HepG2 (cell line): Measurements from ENCODE around the gene CTNND1. TPM values are rescaled to one million over a fixed set of nuclear protein-coding genes. Genes with fewer than 3 reads are reported as not detected.

Source experiments
- ARNTL ChIP-seq: sonication (generic); formaldehyde crosslinking; IDR thresholded peaks from 2 replicates; pipeline ENCODE4 v1.4.0; 2020; ENCODE audit warnings: mild to moderate bottlenecking, missing genetic modification reagents
- CTCF ChIP-seq: sonication (generic); formaldehyde crosslinking; IDR thresholded peaks from 2 replicates; pipeline ENCODE4 v1.5.0; 2020; ENCODE audit warnings: mild to moderate bottlenecking, missing genetic modification reagents, moderate library complexity
- GZF1 ChIP-seq: sonication (generic); formaldehyde crosslinking; IDR thresholded peaks from 2 replicates; pipeline ENCODE4 v1.5.1; 2020; ENCODE audit warnings: mild to moderate bottlenecking, missing genetic modification reagents
- HBP1 ChIP-seq: IDR thresholded peaks from 2 replicates; pipeline ENCODE4 v1.6.1; 2016; ENCODE audit warnings: low read depth, control low read depth
- HNRNPH1 ChIP-seq: fragments of 200-400 bp; formaldehyde crosslinking; optimal IDR thresholded peaks from 2 replicates; pipeline ENCODE3; 2017; ENCODE audit warnings: mild to moderate bottlenecking, low read depth, low read length
- MAF1 ChIP-seq: sonication (generic); formaldehyde crosslinking; IDR thresholded peaks from 2 replicates; pipeline ENCODE4 v1.5.0; 2020; ENCODE audit warnings: missing genetic modification reagents, borderline replicate concordance
- MAFK ChIP-seq, 2 experiments: IDR thresholded peaks in 1 of 2; conservative IDR thresholded peaks in 1 of 2; 2 replicates each; pipeline ENCODE4 v1.6.1; 2011; ENCODE audit warnings: improper control_type of control experiment in 2 of 2, low read length in 2 of 2
- MEIS2 ChIP-seq: sonication (generic); formaldehyde crosslinking; IDR thresholded peaks from 2 replicates; pipeline ENCODE4 v1.9.0; 2021; ENCODE audit warnings: mild to moderate bottlenecking, missing genetic modification reagents
- NCOA2 ChIP-seq: sonication (generic); formaldehyde crosslinking; IDR thresholded peaks from 2 replicates; pipeline ENCODE4 v1.8.0; 2022; ENCODE audit warnings: inconsistent platforms
- RARG ChIP-seq: sonication (generic); formaldehyde crosslinking; IDR thresholded peaks from 2 replicates; pipeline ENCODE4 v1.4.0; 2020; ENCODE audit warnings: low read depth, mild to moderate bottlenecking, missing genetic modification reagents
- SKI ChIP-seq: fragments of 450-650 bp; IDR thresholded peaks from one replicate; pipeline ENCODE4 v1.6.1; 2018; ENCODE audit warnings: mild to moderate bottlenecking; ENCODE audit not compliant: partially characterized antibody
- SPEN ChIP-seq: sonication (generic); formaldehyde crosslinking; IDR thresholded peaks from 2 replicates; pipeline ENCODE4 v1.5.1; 2020; ENCODE audit warnings: low read depth, mild to moderate bottlenecking, missing genetic modification reagents
- ZNF260 ChIP-seq: sonication (generic); formaldehyde crosslinking; IDR thresholded peaks from 2 replicates; pipeline ENCODE4 v1.4.0; 2020; ENCODE audit warnings: missing genetic modification reagents, low read depth, mild to moderate bottlenecking, borderline replicate concordance
- ZNF747 ChIP-seq: sonication (generic); formaldehyde crosslinking; IDR thresholded peaks from 2 replicates; pipeline ENCODE4 v1.8.1; 2023; ENCODE audit warnings: missing genetic modification reagents, mild to moderate bottlenecking, borderline replicate concordance
- polyA plus RNA-seq, 8 experiments: library from polyadenylated mRNA; depleted of rRNA in 3 of 8; stranded (reverse) in 7 of 8; unstranded in 1 of 8; fragments of >200 nt; fragmentation: Illumina TruSeq in 4 of 8; extraction: Trizol in 4 of 8; gene quantifications; 2 replicates each; pipeline versions ENCODE4 v1.2.1 to v1.2.3, GENCODE V29; 2011 to 2016; ENCODE audit warnings: low read depth in 4 of 8, missing spikeins in 1 of 8, mixed read lengths in 1 of 8; ENCODE audit not compliant: insufficient read depth in 1 of 8
- total RNA-seq, 5 experiments: library from RNA; depleted of rRNA; stranded (reverse); fragments of >200 nt; fragmentation: Illumina TruSeq; extraction: Trizol; gene quantifications; 2 replicates each; pipeline ENCODE4 v1.2.3, GENCODE V29; 2016; ENCODE audit warnings: low read depth in 1 of 5
- TF ChIP-seq, protein P1 (sequence below): sonication (generic); formaldehyde crosslinking; IDR thresholded peaks from 2 replicates; pipeline ENCODE4 v1.5.1; 2020; ENCODE audit warnings: missing genetic modification reagents, mild to moderate bottlenecking, borderline replicate concordance
- TF ChIP-seq, protein P2 (sequence below): sonication (generic); formaldehyde crosslinking; IDR thresholded peaks from 2 replicates; pipeline ENCODE4 v1.4.0; 2020; ENCODE audit warnings: missing genetic modification reagents, borderline replicate concordance
- TF ChIP-seq, protein P3 (sequence below): sonication (generic); formaldehyde crosslinking; IDR thresholded peaks from 2 replicates; pipeline ENCODE4 v1.4.0; 2020; ENCODE audit warnings: missing genetic modification reagents

Gene CTNND1
- total and polyA plus RNA-seq, 2 of the 13 experiments (the other 11 are each of a cell fraction or from before 2014, with no cell fraction given) = 117 to 128 TPM

GRCh38 chr11:57778318-57779037 is 16.9 kb downstream of the CTNND1 start (continued):
- TF ChIP-seq, protein P1, sequence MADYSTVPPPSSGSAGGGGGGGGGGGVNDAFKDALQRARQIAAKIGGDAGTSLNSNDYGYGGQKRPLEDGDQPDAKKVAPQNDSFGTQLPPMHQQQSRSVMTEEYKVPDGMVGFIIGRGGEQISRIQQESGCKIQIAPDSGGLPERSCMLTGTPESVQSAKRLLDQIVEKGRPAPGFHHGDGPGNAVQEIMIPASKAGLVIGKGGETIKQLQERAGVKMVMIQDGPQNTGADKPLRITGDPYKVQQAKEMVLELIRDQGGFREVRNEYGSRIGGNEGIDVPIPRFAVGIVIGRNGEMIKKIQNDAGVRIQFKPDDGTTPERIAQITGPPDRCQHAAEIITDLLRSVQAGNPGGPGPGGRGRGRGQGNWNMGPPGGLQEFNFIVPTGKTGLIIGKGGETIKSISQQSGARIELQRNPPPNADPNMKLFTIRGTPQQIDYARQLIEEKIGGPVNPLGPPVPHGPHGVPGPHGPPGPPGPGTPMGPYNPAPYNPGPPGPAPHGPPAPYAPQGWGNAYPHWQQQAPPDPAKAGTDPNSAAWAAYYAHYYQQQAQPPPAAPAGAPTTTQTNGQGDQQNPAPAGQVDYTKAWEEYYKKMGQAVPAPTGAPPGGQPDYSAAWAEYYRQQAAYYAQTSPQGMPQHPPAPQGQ (CRISPR knock-in tag) = no peak
- peak; percentile 77 for TF ChIP-seq SKI
- TF ChIP-seq MEIS2 = peak; percentile 73
- TF ChIP-seq HBP1 (CRISPR knock-in tag) = 0 out of 2 replicates have a peak, but pooled peaks have one; percentile 16
- TF ChIP-seq MAF1 (CRISPR knock-in tag) = no peak
- TF ChIP-seq ARNTL (CRISPR knock-in tag) = peak; percentile 76
- TF ChIP-seq, protein P2, sequence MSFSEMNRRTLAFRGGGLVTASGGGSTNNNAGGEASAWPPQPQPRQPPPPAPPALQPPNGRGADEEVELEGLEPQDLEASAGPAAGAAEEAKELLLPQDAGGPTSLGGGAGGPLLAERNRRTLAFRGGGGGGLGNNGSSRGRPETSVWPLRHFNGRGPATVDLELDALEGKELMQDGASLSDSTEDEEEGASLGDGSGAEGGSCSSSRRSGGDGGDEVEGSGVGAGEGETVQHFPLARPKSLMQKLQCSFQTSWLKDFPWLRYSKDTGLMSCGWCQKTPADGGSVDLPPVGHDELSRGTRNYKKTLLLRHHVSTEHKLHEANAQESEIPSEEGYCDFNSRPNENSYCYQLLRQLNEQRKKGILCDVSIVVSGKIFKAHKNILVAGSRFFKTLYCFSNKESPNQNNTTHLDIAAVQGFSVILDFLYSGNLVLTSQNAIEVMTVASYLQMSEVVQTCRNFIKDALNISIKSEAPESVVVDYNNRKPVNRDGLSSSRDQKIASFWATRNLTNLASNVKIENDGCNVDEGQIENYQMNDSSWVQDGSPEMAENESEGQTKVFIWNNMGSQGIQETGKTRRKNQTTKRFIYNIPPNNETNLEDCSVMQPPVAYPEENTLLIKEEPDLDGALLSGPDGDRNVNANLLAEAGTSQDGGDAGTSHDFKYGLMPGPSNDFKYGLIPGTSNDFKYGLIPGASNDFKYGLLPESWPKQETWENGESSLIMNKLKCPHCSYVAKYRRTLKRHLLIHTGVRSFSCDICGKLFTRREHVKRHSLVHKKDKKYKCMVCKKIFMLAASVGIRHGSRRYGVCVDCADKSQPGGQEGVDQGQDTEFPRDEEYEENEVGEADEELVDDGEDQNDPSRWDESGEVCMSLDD (CRISPR knock-in tag) = no peak
- peak; percentile 14 to 37; a peak in 1 of 4 replicates for TF ChIP-seq MAFK (conservative IDR thresholded peaks at IDR 0.05 in 1 of 2, IDR thresholded peaks at IDR 0.05 in 1 of 2; ENCODE audit: low read length in 2 of 2)
- peak; percentile 80; the same call in 1 of the 2 replicates for TF ChIP-seq ZNF747 (CRISPR knock-in tag)
- TF ChIP-seq SPEN (CRISPR knock-in tag) = peak; percentile 57; the same call in 1 of the 2 replicates
- no peak for TF ChIP-seq GZF1
- TF ChIP-seq NCOA2 = peak; percentile 92
- no peak for TF ChIP-seq ZNF260
- no peak for TF ChIP-seq CTCF (CRISPR knock-in tag)
- TF ChIP-seq HNRNPH1 = no peak
- TF ChIP-seq RARG (CRISPR knock-in tag) = 0 out of 2 replicates have a peak, but pooled peaks have one; percentile 27
- TF ChIP-seq, protein P3, sequence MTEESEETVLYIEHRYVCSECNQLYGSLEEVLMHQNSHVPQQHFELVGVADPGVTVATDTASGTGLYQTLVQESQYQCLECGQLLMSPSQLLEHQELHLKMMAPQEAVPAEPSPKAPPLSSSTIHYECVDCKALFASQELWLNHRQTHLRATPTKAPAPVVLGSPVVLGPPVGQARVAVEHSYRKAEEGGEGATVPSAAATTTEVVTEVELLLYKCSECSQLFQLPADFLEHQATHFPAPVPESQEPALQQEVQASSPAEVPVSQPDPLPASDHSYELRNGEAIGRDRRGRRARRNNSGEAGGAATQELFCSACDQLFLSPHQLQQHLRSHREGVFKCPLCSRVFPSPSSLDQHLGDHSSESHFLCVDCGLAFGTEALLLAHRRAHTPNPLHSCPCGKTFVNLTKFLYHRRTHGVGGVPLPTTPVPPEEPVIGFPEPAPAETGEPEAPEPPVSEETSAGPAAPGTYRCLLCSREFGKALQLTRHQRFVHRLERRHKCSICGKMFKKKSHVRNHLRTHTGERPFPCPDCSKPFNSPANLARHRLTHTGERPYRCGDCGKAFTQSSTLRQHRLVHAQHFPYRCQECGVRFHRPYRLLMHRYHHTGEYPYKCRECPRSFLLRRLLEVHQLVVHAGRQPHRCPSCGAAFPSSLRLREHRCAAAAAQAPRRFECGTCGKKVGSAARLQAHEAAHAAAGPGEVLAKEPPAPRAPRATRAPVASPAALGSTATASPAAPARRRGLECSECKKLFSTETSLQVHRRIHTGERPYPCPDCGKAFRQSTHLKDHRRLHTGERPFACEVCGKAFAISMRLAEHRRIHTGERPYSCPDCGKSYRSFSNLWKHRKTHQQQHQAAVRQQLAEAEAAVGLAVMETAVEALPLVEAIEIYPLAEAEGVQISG (CRISPR knock-in tag) = peak; percentile 53; the same call in 1 of the 2 replicates
